ENCODE data around the gene SMAD3.

SMAD3 gene

GRCh38 chr15:67196672-67197363 lies 131.4 kb downstream of the SMAD3 start:
- DNase-seq (ENCODE audit: low read depth in 2 of 2): no peak

- DNase-seq (ENCODE audit: low read depth in 2 of 2): no peak
Observed at GRCh38 chr15:67197364-67197695, 131.9 kb downstream of the SMAD3 start.

GRCh38 chr15:67198157-67198754 lies 132.9 kb downstream of the SMAD3 start:
- DNase-seq (ENCODE audit: low read depth in 2 of 2): no peak

- DNase-seq (ENCODE audit: low read depth in 2 of 2): no peak
Observed at GRCh38 chr15:67199391-67199790, 134.0 kb downstream of the SMAD3 start.

- no peak for DNase-seq (ENCODE audit: low read depth in 2 of 2)
Observed at GRCh38 chr15:67199881-67200763, 134.7 kb downstream of the SMAD3 start.

- no peak for DNase-seq (ENCODE audit: low read depth in 2 of 2)
Observed at GRCh38 chr15:67201136-67201535, 135.7 kb downstream of the SMAD3 start.

GRCh38 chr15:67202091-67202490 lies 136.7 kb downstream of the SMAD3 start:
- DNase-seq (ENCODE audit: low read depth in 2 of 2): no peak

GRCh38 chr15:67202991-67203390 lies 137.6 kb downstream of the SMAD3 start:
- DNase-seq (ENCODE audit: low read depth in 2 of 2): no peak

GRCh38 chr15:67207555-67208207 lies 142.3 kb downstream of the SMAD3 start:
- no peak for DNase-seq (ENCODE audit: low read depth in 2 of 2)

- no peak for DNase-seq (ENCODE audit: low read depth in 2 of 2)
Observed at GRCh38 chr15:67208396-67208795, 143.0 kb downstream of the SMAD3 start.

- DNase-seq (ENCODE audit: low read depth in 2 of 2): no peak
Observed at GRCh38 chr15:67210555-67211168, 145.3 kb downstream of the SMAD3 start.

- DNase-seq (ENCODE audit: low read depth in 2 of 2): no peak
Observed at GRCh38 chr15:67212684-67213367, 147.4 kb downstream of the SMAD3 start.

- DNase-seq (ENCODE audit: low read depth in 2 of 2): no peak
Observed at GRCh38 chr15:67215102-67215501, 149.7 kb downstream of the SMAD3 start.

GRCh38 chr15:67216859-67217258 lies 151.5 kb downstream of the SMAD3 start:
- no peak for DNase-seq (ENCODE audit: low read depth in 2 of 2)

- no peak for DNase-seq (ENCODE audit: low read depth in 2 of 2)
Observed at GRCh38 chr15:67218428-67218827, 153.0 kb downstream of the SMAD3 start.

GRCh38 chr15:67219288-67219687 lies 153.9 kb downstream of the SMAD3 start:
- DNase-seq (ENCODE audit: low read depth in 2 of 2): no peak

- DNase-seq (ENCODE audit: low read depth in 2 of 2): no peak
Observed at GRCh38 chr15:67224889-67225288, 159.5 kb downstream of the SMAD3 start.

GRCh38 chr15:67225336-67225735 lies 159.9 kb downstream of the SMAD3 start:
- no peak for DNase-seq (ENCODE audit: low read depth in 2 of 2)

GRCh38 chr15:67227431-67227830 lies 162.0 kb downstream of the SMAD3 start:
- no peak for DNase-seq (ENCODE audit: low read depth in 2 of 2)

- no peak for DNase-seq (ENCODE audit: low read depth in 2 of 2)
Observed at GRCh38 chr15:67227846-67228245, 162.4 kb downstream of the SMAD3 start.

GRCh38 chr15:67228286-67228685 lies 162.9 kb downstream of the SMAD3 start:
- no peak for DNase-seq (ENCODE audit: low read depth in 2 of 2)
